HepG2 (cell line): Measurements from ENCODE around the gene POLQ. TPM values are rescaled to one million over a fixed set of nuclear protein-coding genes. Genes with fewer than 3 reads are reported as not detected.

Experiments used
- ATAC-seq: fragments of 200-7000 bp; cut with Tn5 transposase; 3 replicates; pipeline ENCODE4 v1.9.1; 2020; ENCODE audit warnings: mild to moderate bottlenecking, moderate library complexity
- BruUV-seq: library from RNA; stranded (reverse); fragments of 400-500 nt; replicated peaks from 2 replicates; lab custom pipeline; 2021; lab: Mats Ljungman, UMichigan
- CTCF ChIA-PET: fragments of 300-600 bp; formaldehyde crosslinking; extraction: SDS; loops from one replicate; lab custom pipeline; 2021; ENCODE audit warnings: low total read pairs, inconsistent platforms, low intra/inter-chr PET ratio; lab: Yijun Ruan, JAX
- POLR2A ChIA-PET: fragments of 350-600 bp; sonication (Branson Sonifier 250); formaldehyde crosslinking; loops from one replicate; lab custom pipeline; 2020; ENCODE audit warnings: antibody characterized with exemption, inconsistent platforms; lab: Yijun Ruan, JAX
- DNase-seq: peaks from one replicate; pipeline ENCODE4 v3.0.0-alpha.2; 2015; ENCODE audit warnings: low spot score
- FAIRE-seq: peaks from 3 replicates; lab custom pipeline; 2011; peaks lifted over from hg19 to GRCh38; lab: Jason Lieb, UNC
- H2AFZ ChIP-seq: one replicate; pipeline ENCODE4 v1.6.1; 2011; ENCODE audit warnings: low read length, inconsistent platforms
- H3K27ac ChIP-seq: fragments of 300-600 bp; 3 replicates; pipeline ENCODE4 v1.8.0; 2011; ENCODE audit warnings: mixed run types, mild to moderate bottlenecking, mixed read lengths, low read length, inconsistent platforms; ENCODE audit not compliant: insufficient read depth; ENCODE audit errors: extremely low read length
- H3K27me3 ChIP-seq, 2 experiments: fragments of 200-600 bp in 1 of 2; 2 replicates in 1 of 2; 3 replicates in 1 of 2; pipeline versions ENCODE4 v1.6.0 to v1.8.0; 2011; ENCODE audit warnings: low read length in 2 of 2, mild to moderate bottlenecking in 2 of 2, moderate library complexity in 2 of 2, inconsistent platforms in 1 of 2; ENCODE audit not compliant: insufficient read depth in 2 of 2, control insufficient read depth in 1 of 2
- H3K36me3 ChIP-seq, 2 experiments: fragments of 200-600 bp in 1 of 2; replicated peaks in 1 of 2; 2 replicates in 1 of 2; 3 replicates in 1 of 2; pipeline versions ENCODE4 v1.5.1 to v1.8.0; 2011; ENCODE audit warnings: low read length in 2 of 2, inconsistent platforms in 1 of 2; ENCODE audit not compliant: insufficient read depth in 2 of 2, control insufficient read depth in 1 of 2
- H3K4me1 ChIP-seq: 2 replicates; pipeline ENCODE4 v1.5.1; 2012; ENCODE audit warnings: low read length, inconsistent platforms; ENCODE audit not compliant: insufficient read depth
- H3K4me2 ChIP-seq: 2 replicates; pipeline ENCODE4 v1.6.0; 2011; ENCODE audit warnings: low read depth, low read length, inconsistent platforms
- H3K4me3 ChIP-seq, 3 experiments: fragments of 200-600 bp in 1 of 3; sonication (generic), shearing (Covaris generic) in 1 of 3; replicated peaks in 1 of 3; 2 replicates each; pipeline ENCODE4 v1.5.1; 2011 to 2016; ENCODE audit warnings: low read length in 3 of 3, inconsistent platforms in 2 of 3, low read depth in 2 of 3, mild to moderate bottlenecking in 2 of 3, control low read depth in 1 of 3, mixed read lengths in 1 of 3; ENCODE audit not compliant: insufficient read depth in 1 of 3
- H3K79me2 ChIP-seq: one replicate; pipeline ENCODE4 v1.6.1; 2011; ENCODE audit warnings: low read length, inconsistent platforms; ENCODE audit not compliant: insufficient read depth
- H3K9ac ChIP-seq: 2 replicates; pipeline ENCODE4 v1.6.0; 2011; ENCODE audit warnings: mild to moderate bottlenecking, low read depth, low read length, inconsistent platforms; ENCODE audit not compliant: insufficient read depth
- H3K9me3 ChIP-seq: 2 replicates; pipeline ENCODE4 v1.5.1; 2012; ENCODE audit warnings: mild to moderate bottlenecking, low read length
- H4K20me1 ChIP-seq: 2 replicates; pipeline ENCODE4 v1.6.0; 2011; ENCODE audit warnings: inconsistent platforms, mild to moderate bottlenecking, low read length, moderate library complexity; ENCODE audit not compliant: insufficient read depth
- DMTF1 ChIP-seq: sonication (generic); formaldehyde crosslinking; IDR thresholded peaks from 2 replicates; pipeline ENCODE4 v1.4.0; 2020; ENCODE audit warnings: mild to moderate bottlenecking, missing genetic modification reagents
- MED1 ChIP-seq: sonication (generic); formaldehyde crosslinking; IDR thresholded peaks from 2 replicates; pipeline ENCODE4 v1.4.0; 2020; ENCODE audit warnings: missing genetic modification reagents
- MED13 ChIP-seq: sonication (generic); formaldehyde crosslinking; IDR thresholded peaks from 2 replicates; pipeline ENCODE4 v1.5.0; 2020; ENCODE audit warnings: missing genetic modification reagents
- ZNF234 ChIP-seq: sonication (generic); formaldehyde crosslinking; conservative IDR thresholded peaks from 2 replicates; pipeline ENCODE4 v1.5.1; 2020; ENCODE audit warnings: mild to moderate bottlenecking, missing genetic modification reagents
- ZNF839 ChIP-seq: sonication (generic); formaldehyde crosslinking; IDR thresholded peaks from 2 replicates; pipeline ENCODE4 v1.4.0; 2020; ENCODE audit warnings: missing genetic modification reagents, mild to moderate bottlenecking, borderline replicate concordance
- WGBS: methylation state at CpG from one replicate; pipeline ENCODE4 v1.1.6; 2017; ENCODE audit warnings: low lambda C conversion rate; 5-methylcytosine and 5-hydroxymethylcytosine counted together
- in situ Hi-C: cut with HindIII; loops from 2 replicates; pipeline ENCODE4 v1.10.0; 2017; ENCODE audit warnings: low pct_unique_long_range_greater_than_20kb; ENCODE audit not compliant: extremely low pct_ligation_motif_present
- intact Hi-C: fragments of 100-400 bp; cut with micrococcal nuclease; formaldehyde crosslinking; loops from one replicate; pipeline ENCODE4 v1.10.0; 2022; ENCODE audit not compliant: unreplicated experiment
- polyA plus RNA-seq, 8 experiments: library from polyadenylated mRNA; depleted of rRNA in 3 of 8; stranded (reverse) in 7 of 8; unstranded in 1 of 8; fragments of >200 nt; fragmentation: Illumina TruSeq in 4 of 8; extraction: Trizol in 4 of 8; gene quantifications; 2 replicates each; pipeline versions ENCODE4 v1.2.1 to v1.2.3, GENCODE V29; 2011 to 2016; ENCODE audit warnings: low read depth in 4 of 8, missing spikeins in 1 of 8, mixed read lengths in 1 of 8; ENCODE audit not compliant: insufficient read depth in 1 of 8
- total RNA-seq, 5 experiments: library from RNA; depleted of rRNA; stranded (reverse); fragments of >200 nt; fragmentation: Illumina TruSeq; extraction: Trizol; gene quantifications; 2 replicates each; pipeline ENCODE4 v1.2.3, GENCODE V29; 2016; ENCODE audit warnings: low read depth in 1 of 5

POLQ gene
- total and polyA plus RNA-seq, 2 of the 13 experiments (the other 11 are each of a cell fraction or from before 2014, with no cell fraction given), result 2.5 to 18.6 TPM

- no peak for TF ChIP-seq MED1 (CRISPR knock-in tag)
- ATAC-seq (no peak), DNase-seq (no peak), FAIRE-seq (no peak)
- no peaks in the 10 kb centered on the region for H4K20me1 ChIP-seq
- H3K4me2 ChIP-seq, result no peak overlapping the region
- H3K4me1 ChIP-seq, result peaks cover 3% of the 10 kb centered on the region
- no peaks in the 10 kb centered on the region for H3K79me2 ChIP-seq
- no peaks in the 10 kb centered on the region for H3K36me3 ChIP-seq
- no peak overlapping the region for H3K9ac ChIP-seq
- intact Hi-C loops (no loop called here), in situ Hi-C loops (loop anchor here (25.0 kb wide), 1 partner anchor 1130 kb away; the partner anchor contains the start of gene PARP14)
- H3K9me3 ChIP-seq, result no peaks in the 10 kb centered on the region
- POLR2A ChIA-PET, result no interaction called here
- 50% methylated on average over 5 of the region's 5 CpGs for WGBS
- CTCF ChIA-PET, result no interaction called here
- H3K4me3 ChIP-seq, result no peak overlapping the region
- no peak overlapping the region for H2AFZ ChIP-seq
- H3K27ac ChIP-seq, result no peak overlapping the region
- H3K27me3 ChIP-seq, result peaks cover 0 to 3% of the 10 kb centered on the region in 2 experiments; a peak in 1 of 5 replicates
- BruUV-seq, result no TSS peak
Observed at GRCh38 chr3:121557426-121557934, 11.7 kb upstream of the POLQ start.

GRCh38 chr3:121552797-121553196 lies 7.0 kb upstream of the POLQ start:
- H3K27ac ChIP-seq, result no peak overlapping the region
- DNase-seq (no peak), FAIRE-seq (no peak), ATAC-seq (peak; percentile 51)
- intact Hi-C loops (no loop called here), in situ Hi-C loops (loop anchor here (25.0 kb wide), 1 partner anchor 1135 kb away; the partner anchor contains the start of gene PARP14)
- H3K4me3 ChIP-seq, result peak overlapping the region in 2 of 3 experiments; percentile 61 to 84; a peak in 3 of 6 replicates
- TF ChIP-seq ZNF839 (CRISPR knock-in tag) (no peak), ZNF234 (CRISPR knock-in tag) (no peak), DMTF1 (CRISPR knock-in tag) (0 out of 2 replicates have a peak, but pooled peaks have one; percentile 35), MED13 (CRISPR knock-in tag) (no peak)
- WGBS, result 17% methylated on average over 3 of the region's 3 CpGs
- CTCF ChIA-PET, result no interaction called here
- BruUV-seq, result no TSS peak
- no peaks in the 10 kb centered on the region for H3K9me3 ChIP-seq
- H3K4me2 ChIP-seq, result peak overlapping the region; percentile 81
- peaks cover 0 to 4% of the 10 kb centered on the region in 2 experiments; a peak in 1 of 5 replicates for H3K27me3 ChIP-seq
- no peak overlapping the region; the same call in 1 of the 2 replicates for H3K9ac ChIP-seq
- no peaks in the 10 kb centered on the region for H3K36me3 ChIP-seq
- peaks cover 13% of the 10 kb centered on the region for H3K4me1 ChIP-seq
- H2AFZ ChIP-seq, result peak overlapping the region; percentile 92
- POLR2A ChIA-PET, result no interaction called here
- no peaks in the 10 kb centered on the region for H4K20me1 ChIP-seq
- H3K79me2 ChIP-seq, result no peaks in the 10 kb centered on the region
